ENCODE results near the gene GRID2IP. TPM values are rescaled to one million over a fixed set of nuclear protein-coding genes. Genes with fewer than 3 reads are reported as not detected.

Gene GRID2IP
- total and polyA plus RNA-seq, 2 of the 8 experiments (the other 6 are each of a cell fraction or from before 2014, with no cell fraction given), result 0.80 to 1.3 TPM

GRCh38 chr7:6545398-6546126 is 5.7 kb downstream of the GRID2IP start:
- Histone ChIP-seq H3K9me3 (ENCODE audit: insufficient read depth in 2 of 2, low read depth in 1 of 2, low read length in 1 of 2) (no peaks in the 10 kb centered on the region), H2AFZ (ENCODE audit: low read length) (no peak overlapping the region), H2AK5ac (ENCODE audit: low read depth, low read length) (no peak overlapping the region), H3K4ac (replicated peaks; ENCODE audit: insufficient read length, low read depth, low read length) (no peak overlapping the region), H4K5ac (ENCODE audit: insufficient read length, low read depth, low read length) (no peak overlapping the region), H3K27me3 (replicated peaks in 1 of 4; ENCODE audit: control insufficient read depth in 3 of 4, extremely low read depth in 1 of 4, insufficient read depth in 3 of 4, low read length in 3 of 4) (peaks cover 0 to 3% (median 0%) of the 10 kb centered on the region in 4 experiments; a peak in 2 of 7 replicates), H3K4me1 (replicated peaks in 1 of 4; ENCODE audit: control insufficient read depth in 3 of 4, insufficient read depth in 4 of 4, low read length in 3 of 4) (no peaks in the 10 kb centered on the region), H2BK5ac (ENCODE audit: low read depth, low read length) (no peak overlapping the region), H2BK12ac (ENCODE audit: low read depth, low read length) (0 out of 2 replicates have a peak overlapping the region, but pooled peaks have one; percentile 3), H2BK15ac (ENCODE audit: low read length) (no peak overlapping the region), H2BK120ac (replicated peaks; ENCODE audit: low read depth, low read length) (no peak overlapping the region), H2BK20ac (ENCODE audit: low read length) (no peak overlapping the region), H3K56ac (replicated peaks; ENCODE audit: insufficient read length, low read depth, low read length) (no peak overlapping the region), H3K36me3 (ENCODE audit: control insufficient read depth in 2 of 4, insufficient read depth in 4 of 4, low read length in 3 of 4) (no peaks in the 10 kb centered on the region), H3K9ac (replicated peaks in 1 of 4; ENCODE audit: extremely low read depth in 1 of 4, low read depth in 3 of 4, low read length in 3 of 4) (no peak overlapping the region), H4K91ac (replicated peaks; ENCODE audit: insufficient read length, low read length) (no peak overlapping the region), H3K4me2 (ENCODE audit: insufficient read depth in 1 of 2, low read depth in 2 of 2, low read length in 2 of 2) (no peak overlapping the region), H3K14ac (ENCODE audit: insufficient read length) (no peak overlapping the region), H3K23ac (ENCODE audit: insufficient read length) (no peak overlapping the region), H3K79me1 (ENCODE audit: low read depth, low read length) (no peaks in the 10 kb centered on the region), H3K4me3 (ENCODE audit: extremely low read depth in 1 of 4, insufficient read depth in 2 of 4, low read depth in 3 of 4, low read length in 4 of 4) (no peak overlapping the region), H3K79me2 (ENCODE audit: control insufficient read depth in 1 of 2, insufficient read depth in 2 of 2, low read length in 2 of 2) (no peaks in the 10 kb centered on the region), H3K27ac (ENCODE audit: low read depth, low read length) (no peak overlapping the region), H3K23me2 (ENCODE audit: low read depth, low read length) (no peaks in the 10 kb centered on the region), H4K8ac (ENCODE audit: extremely low read depth, insufficient read depth, low read length) (no peak overlapping the region), H3K18ac (ENCODE audit: extremely low read depth, low read length) (no peak overlapping the region), H4K20me1 (replicated peaks in 1 of 2; ENCODE audit: control insufficient read depth in 1 of 2, insufficient read depth in 2 of 2, low read length in 2 of 2) (no peaks in the 10 kb centered on the region)
- WGBS, 2 experiments (ENCODE audit: extremely low coverage in 1 of 2, insufficient coverage in 1 of 2, insufficient read length in 1 of 2, insufficient replicate concordance in 2 of 2, low coverage in 1 of 2, low lambda C conversion rate in 2 of 2, missing lambda C conversion rate in 1 of 2), result 92% methylated on average over 22 of the region's 22 CpGs; no CpG with 5 or more reads in 1 of the 2 experiments
- ChIA-PET CTCF (ENCODE audit: partially characterized antibody) (interaction anchor here (1.4 to 4.4 kb wide), 5 partner anchors 9 to 46 kb away, joined by 4 to 15 read pairs (median 5); no protein-coding TSS in a partner anchor), POLR2A (ENCODE audit: partially characterized antibody) (interaction anchor here (0.9 kb wide), 1 partner anchor 13 kb away, joined by 3 read pairs; no protein-coding TSS in a partner anchor)
- FAIRE-seq (no peak), DNase-seq (ENCODE audit: low read depth in 1 of 2, low spot score in 2 of 2) (no peak)
- TF ChIP-seq TAF7 (optimal IDR thresholded peaks at IDR 0.05; ENCODE audit: borderline replicate concordance, low read depth, low read length) (no peak), BRCA1 (IDR thresholded peaks at IDR 0.05; ENCODE audit: low read depth, low read length) (no peak), SP1 (IDR thresholded peaks at IDR 0.05; ENCODE audit: low read depth, low read length) (no peak)
